Stimulated activated CD8-positive, alpha-beta memory T cell treated with anti-CD3 and anti-CD28 coated beads, Interleukin-4, amount 100 ng/mL, for 24 hours (primary cell): ENCODE measurements around the gene VMO1.

Experiments
- DNase-seq: peaks from one replicate; pipeline ENCODE4 v3.0.0-alpha.2; 2020; ENCODE audit warnings: low read depth

Gene VMO1

DNA sequence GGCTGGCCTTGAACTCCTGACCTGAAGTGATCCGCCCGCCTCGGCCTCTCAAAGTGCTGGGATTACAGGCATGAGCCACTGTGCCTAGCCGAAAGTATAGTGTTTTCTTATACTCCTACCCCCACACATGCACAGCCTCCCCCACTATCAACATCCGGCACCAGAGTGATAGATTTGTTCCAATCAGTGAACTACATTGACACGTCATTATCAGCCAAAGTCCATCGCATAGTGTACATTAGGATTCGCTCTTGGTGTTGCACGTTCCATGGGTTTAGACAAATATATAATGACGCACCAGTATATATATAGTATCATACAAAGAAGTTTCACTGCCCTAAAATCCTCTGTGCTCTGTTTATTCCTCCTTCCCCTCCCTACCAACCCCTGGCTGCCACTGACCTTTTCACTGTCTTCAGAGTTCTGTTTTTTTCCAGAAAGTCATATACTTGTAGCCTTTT, 26.4 kb downstream of the VMO1 start:
- DNase-seq = no peak

DNA sequence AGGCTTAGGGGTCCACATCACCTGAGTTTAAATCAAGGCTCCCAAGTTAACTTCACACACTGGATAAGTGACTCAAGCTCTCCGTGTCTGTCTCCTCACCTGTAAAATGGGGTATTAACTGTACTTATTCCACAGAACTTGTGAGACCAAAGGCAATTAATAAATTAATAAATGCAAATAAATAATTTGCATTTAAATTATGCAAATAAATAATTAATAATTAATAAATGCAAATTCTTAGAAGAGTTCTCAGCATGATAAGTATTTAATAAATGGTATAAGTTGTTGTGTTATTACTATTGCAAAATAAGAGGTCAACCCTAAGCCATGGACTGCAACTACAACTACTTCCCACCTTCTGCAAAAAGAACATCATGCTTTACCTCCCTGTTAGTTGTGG, 32.8 kb downstream of the VMO1 start:
- DNase-seq = no peak

DNA sequence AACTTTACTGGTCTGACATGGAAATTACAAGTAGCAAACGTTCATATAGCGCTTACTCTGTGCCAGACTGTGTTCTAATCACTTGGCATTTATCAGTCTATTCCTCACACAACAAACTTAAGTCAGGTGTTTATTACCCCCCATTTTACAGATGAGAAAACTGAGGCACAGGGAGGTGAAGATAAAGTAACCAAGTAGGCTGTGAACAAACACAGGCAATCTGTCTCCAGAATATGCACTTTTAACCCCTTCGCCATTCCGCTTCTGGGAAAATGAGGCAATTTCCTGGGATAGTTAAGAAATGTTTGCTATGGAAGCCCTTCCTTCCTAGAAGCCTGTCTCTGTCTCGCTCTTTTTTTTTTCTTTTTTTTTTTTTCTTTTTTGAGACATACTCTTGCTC, 34.2 kb downstream of the VMO1 start:
- no peak for DNase-seq

DNA sequence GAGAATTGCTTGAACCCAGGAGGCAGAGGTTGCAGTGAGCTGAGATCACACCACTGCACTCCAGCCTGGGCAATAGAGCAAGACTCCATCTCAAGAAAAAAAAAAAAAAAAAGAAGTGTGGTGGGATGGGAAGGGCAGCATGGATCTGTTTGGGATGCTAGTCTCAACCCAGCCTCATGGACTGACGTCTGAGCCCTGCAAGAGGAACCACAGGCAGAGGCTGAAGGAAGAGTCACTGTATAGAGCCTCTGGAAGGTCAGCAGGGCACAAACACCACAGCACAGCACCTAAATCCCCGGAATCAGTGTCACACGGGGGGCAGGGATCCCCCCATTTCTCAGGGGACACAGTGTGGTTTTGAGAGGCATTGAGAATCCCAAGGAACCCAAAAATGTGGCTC, 35.6 kb downstream of the VMO1 start:
- DNase-seq = no peak

- DNase-seq = no peak
Observed at GRCh38 chr17:4748686-4749085, 37.5 kb downstream of the VMO1 start.

- DNase-seq = no peak
Observed at GRCh38 chr17:4747847-4748246, 38.3 kb downstream of the VMO1 start.

- DNase-seq = no peak
Observed at GRCh38 chr17:4744999-4745969, 40.9 kb downstream of the VMO1 start.

- DNase-seq = no peak
Observed at GRCh38 chr17:4743898-4744297, 42.3 kb downstream of the VMO1 start.

DNA sequence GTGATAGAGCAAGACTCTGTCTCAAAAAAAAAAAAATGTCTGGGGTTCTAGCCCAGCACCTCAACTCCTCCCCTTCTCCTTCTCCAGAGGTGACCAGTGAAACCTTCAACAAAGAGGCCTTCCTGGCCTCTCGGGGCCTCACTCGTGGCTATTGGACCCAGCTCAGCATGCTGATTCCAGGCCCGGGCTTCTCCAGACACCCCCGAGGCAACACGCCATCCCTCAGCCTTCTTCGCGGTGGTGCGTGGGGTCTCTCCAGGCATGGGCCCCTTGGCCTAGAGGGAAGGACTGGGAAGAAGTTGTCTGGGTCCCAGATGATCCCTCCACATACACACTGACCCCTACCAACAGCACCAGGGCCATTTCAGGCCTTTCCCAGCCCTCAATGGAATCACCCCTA, 42.9 kb downstream of the VMO1 start:
- DNase-seq = no peak

- DNase-seq = no peak
Observed at GRCh38 chr17:4742629-4743028, 43.5 kb downstream of the VMO1 start.

DNA sequence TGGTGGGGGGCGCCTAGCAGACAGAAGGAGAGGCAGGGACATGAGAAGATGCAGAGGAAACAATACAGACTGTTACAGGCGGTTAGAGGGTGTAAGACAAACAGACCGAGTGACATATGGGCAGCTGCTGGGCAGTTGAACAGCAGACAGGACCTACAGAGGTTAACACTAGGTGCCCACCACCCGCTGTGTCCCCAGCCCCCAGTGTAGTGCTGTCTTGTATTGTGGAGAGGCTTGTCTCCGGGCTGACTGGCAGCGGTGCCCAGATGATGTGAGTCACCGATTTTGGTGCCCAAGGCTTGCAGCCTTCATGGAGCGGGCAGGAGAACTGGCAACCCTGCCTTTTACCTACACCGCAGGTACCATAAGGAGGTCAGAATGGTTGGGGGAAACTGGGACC, 44.0 kb downstream of the VMO1 start:
- DNase-seq = no peak

DNA sequence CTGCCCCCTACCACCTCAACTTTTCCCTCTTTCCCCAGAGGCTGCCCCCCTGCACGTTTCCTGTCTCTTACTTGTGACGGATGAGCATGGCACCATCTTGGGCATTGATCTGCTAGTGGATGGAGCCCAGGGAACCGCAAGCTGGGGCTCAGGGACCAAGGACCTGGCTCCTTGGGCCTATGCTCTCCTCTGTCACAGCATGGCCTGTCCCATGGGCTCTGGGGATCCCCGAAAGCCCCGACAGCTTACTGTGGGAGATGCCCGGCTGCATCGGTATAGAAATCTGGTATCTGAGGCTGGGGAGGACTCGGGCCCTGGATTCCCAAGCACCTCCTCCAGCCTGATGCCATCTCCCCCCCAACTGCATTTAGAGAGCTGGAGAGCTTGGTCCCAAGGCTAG, 44.6 kb downstream of the VMO1 start:
- no peak for DNase-seq

DNA sequence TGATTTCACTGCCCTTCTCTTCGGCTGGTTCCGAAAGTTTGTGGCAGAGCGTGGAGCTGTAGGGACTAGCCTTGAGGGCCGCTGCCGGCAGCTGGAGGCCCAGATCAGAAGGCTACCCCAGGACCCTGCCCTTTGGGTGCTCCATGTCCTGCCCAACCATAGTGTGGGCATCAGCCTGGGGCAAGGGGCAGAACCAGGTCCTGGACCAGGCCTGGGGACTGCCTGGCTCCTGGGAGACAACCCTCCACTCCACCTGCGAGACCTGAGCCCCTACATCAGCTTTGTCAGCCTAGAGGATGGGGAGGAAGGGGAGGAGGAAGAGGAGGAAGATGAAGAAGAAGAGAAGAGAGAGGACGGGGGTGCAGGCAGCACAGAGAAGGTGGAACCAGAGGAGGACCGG, 45.6 kb downstream of the VMO1 start:
- DNase-seq = no peak

DNA sequence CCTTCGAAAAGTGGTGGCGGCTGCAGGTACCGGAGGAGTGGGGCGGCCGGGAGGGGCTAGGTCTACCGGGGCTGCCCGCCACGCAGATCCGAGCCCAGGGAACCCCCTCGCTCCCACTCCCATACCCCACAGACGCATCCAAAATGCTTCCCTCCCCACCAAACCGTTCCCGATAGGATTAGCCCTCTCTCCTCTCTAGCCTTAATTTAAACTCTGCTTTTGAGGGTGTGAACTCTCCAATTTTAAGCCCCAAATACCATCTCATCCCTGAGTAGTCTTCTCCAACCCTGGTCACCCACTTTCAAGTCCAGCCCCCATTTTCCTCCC, 46.2 kb downstream of the VMO1 start:
- DNase-seq = no peak

DNA sequence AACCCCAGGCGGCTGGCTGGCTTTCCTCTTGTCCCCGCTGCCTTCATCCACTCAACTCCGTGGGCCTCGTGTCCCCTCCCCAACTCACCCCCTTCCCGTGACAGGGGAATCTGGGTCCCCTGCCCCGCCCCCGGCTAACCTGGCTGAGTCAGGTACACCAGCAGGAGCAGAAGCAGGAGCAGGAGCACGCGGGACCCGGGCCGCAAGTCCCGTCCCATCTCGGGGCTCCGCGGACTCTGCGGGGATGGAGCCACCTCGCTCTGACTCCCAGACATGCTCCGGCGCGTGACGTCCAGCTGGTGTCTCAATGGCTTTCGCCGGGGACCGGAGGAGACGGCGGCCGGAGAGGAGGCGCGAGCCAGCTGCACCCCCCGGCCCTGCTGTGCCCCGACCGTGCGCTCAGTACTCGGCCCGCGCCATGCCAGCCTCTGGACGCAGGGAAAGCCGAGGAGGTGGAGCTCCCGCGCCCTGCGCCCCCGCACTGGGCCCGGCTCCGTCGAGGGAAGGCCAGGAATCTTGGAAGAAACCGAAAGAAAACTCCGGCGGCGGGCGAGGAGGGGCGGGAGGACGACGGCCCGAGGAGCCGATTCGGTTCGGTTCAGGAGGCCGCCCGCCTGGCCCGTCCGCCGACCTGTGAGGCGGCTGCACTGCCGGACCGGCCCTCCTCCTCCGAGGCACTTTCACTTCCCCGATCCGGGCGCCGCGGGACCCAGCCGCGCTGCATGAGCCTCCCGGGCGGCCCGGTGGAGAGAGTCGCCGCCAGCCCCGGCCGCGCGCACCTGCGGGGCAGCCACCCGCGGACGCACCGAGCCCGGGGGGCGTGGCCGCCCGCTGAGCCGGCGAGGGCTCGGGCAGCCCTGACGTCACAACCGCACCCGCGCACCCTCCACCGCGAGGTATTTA, 46.8 kb downstream of the VMO1 start, which contains the start of the genes CXCL16 and ZMYND15:
Gene CXCL16, minus strand, starts transcription at position 807 of the 903 bp plus-strand sequence. Its CDS starts 589 bp downstream, at position 218.
Gene ZMYND15, plus strand, starts transcription at position 712 of the 903 bp plus-strand sequence. CDS start 716 bp downstream, outside the sequence.
- no peak for DNase-seq

DNA sequence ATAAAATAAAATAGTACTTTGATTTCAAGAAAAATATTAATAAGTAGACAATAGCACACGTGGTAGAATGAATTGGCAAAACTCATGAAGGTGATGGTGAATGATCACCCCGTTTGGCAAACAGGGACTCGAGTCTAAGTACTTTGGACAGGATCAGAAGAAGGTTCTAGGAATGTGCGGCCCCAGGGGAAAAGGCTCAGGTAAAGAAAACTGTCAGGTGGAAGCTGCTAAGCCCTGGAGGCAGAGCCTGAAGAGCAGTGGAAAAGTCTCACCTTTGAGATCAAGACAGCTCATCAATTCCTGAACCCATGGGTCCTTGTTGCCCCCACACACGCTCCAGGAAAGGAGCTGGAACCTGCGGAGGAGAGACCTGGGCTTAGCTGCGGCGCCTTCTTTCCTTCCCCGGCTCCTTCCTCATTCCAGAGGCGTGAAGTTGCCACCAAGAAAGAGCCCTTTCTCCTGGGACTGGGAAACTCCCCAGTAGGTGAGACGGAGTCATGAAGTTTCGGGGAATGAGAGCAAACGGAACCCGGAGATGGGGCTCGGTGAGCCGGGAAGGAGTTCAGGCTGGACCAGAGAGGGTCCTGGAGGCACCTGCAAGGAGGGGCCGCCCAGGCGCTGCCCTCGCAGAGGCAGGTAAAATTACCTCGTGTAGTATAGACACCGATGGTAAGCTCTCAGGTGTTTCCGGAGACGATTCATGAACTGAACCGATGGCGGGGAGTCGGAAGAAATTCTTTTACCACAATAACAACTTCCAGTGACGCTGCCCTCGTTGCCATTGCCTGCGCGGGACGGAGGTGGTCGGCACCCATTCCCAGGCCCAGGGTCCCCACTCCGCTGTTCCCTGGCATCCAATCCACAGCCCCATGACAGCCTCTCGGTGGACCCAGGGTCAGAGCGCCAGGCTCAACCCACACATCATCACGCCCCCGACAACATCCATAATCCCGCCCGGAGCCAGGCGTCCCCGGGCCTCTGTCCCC, 47.7 kb downstream of the VMO1 start:
- no peak for DNase-seq

GRCh38 chr17:4735876-4736651, 50.1 kb downstream of the VMO1 start:
- DNase-seq = no peak
